Upper lobe of left lung (tissue), 4 donors: Measurements from ENCODE around the gene COMTD1.
A peak's percentile ranks its signal among the peaks of the same experiment; 100 is the strongest.

Source experiments
- EP300 ChIP-seq, 4 donors: sonication (generic); formaldehyde crosslinking; IDR thresholded peaks; one replicate each; pipeline ENCODE4 v1.5.1; 2017; ENCODE audit warnings: antibody characterized with exemption in 4 of 4, control low read depth in 2 of 4
- POLR2A ChIP-seq, 4 donors: fragments of 450-650 bp; IDR thresholded peaks; one replicate each; pipeline ENCODE4 v1.5.1; 2016 to 2017; ENCODE audit warnings: antibody characterized with exemption in 4 of 4, mild to moderate bottlenecking in 2 of 4
- POLR2AphosphoS5 ChIP-seq, 2 donors: sonication (generic); formaldehyde crosslinking; IDR thresholded peaks; one replicate each; pipeline ENCODE4 v1.5.1; 2017; ENCODE audit warnings: antibody characterized with exemption in 2 of 2
- TF ChIP-seq, protein P1 (sequence below), 6 experiments: fragments of 450-650 bp in 4 of 6; fragments of 200-600 bp in 2 of 6; sonication (generic) in 2 of 6; IDR thresholded peaks; one replicate each; pipeline ENCODE4 v1.5.1; 2016 to 2019; ENCODE audit warnings: antibody characterized with exemption in 6 of 6

DNA sequence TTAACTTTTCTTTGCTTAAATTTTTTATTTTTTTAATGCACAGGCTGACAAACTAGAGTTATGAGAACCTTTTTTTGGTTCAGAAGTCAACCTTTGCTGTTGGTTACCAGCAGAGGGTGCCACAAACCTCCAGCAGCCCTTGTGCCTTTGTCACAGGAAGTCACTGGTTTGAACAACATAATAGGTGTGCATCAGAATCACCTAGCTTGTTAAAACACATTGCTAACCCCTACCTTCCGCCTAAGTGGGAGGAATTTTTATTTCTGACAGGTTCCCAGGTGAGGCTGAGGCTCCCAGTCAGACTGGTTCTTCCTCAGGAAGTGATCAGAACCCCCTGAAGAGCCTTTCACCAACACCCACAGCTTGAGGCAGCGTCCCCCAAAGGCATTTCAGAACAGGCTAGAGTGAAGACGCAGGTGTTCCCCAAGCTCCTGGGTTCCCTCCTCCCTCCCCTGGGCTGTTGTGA, 47.8 kb downstream of the COMTD1 start:
- TF ChIP-seq, protein P1, sequence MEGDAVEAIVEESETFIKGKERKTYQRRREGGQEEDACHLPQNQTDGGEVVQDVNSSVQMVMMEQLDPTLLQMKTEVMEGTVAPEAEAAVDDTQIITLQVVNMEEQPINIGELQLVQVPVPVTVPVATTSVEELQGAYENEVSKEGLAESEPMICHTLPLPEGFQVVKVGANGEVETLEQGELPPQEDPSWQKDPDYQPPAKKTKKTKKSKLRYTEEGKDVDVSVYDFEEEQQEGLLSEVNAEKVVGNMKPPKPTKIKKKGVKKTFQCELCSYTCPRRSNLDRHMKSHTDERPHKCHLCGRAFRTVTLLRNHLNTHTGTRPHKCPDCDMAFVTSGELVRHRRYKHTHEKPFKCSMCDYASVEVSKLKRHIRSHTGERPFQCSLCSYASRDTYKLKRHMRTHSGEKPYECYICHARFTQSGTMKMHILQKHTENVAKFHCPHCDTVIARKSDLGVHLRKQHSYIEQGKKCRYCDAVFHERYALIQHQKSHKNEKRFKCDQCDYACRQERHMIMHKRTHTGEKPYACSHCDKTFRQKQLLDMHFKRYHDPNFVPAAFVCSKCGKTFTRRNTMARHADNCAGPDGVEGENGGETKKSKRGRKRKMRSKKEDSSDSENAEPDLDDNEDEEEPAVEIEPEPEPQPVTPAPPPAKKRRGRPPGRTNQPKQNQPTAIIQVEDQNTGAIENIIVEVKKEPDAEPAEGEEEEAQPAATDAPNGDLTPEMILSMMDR (IDR thresholded peaks at IDR 0.05): peak; percentile 50 to 65 (median 61)
- TF ChIP-seq EP300 (IDR thresholded peaks at IDR 0.05): no peak
- no peak for TF ChIP-seq POLR2A (IDR thresholded peaks at IDR 0.05)
- TF ChIP-seq POLR2AphosphoS5 (IDR thresholded peaks at IDR 0.05): no peak
